Smooth muscle cell (in vitro differentiated cells): ENCODE results near the gene GDAP1L1. TPM values are rescaled to one million over a fixed set of nuclear protein-coding genes. Genes with fewer than 3 reads are reported as not detected.

Experiments
- DNase-seq: peaks from one replicate; lab custom pipeline; 2025; ENCODE audit not compliant: unreplicated experiment; lab: John Stamatoyannopoulos, UW
- H2AFZ ChIP-seq: fragments of 200-600 bp; sonication (generic); 2 replicates; pipeline ENCODE4 v1.6.0; 2016; ENCODE audit warnings: antibody characterized with exemption, low read depth, mild to moderate bottlenecking
- H3F3A ChIP-seq: fragments of 200-600 bp; sonication (generic); 2 replicates; pipeline ENCODE4 v1.6.0; 2017; ENCODE audit warnings: antibody characterized with exemption, low read depth
- H3K27ac ChIP-seq: fragments of 200-600 bp; sonication (generic); 2 replicates; pipeline ENCODE4 v1.5.1; 2016; ENCODE audit warnings: low read depth, mild to moderate bottlenecking
- H3K27me3 ChIP-seq: fragments of 200-600 bp; sonication (generic); 2 replicates; pipeline ENCODE4 v1.6.1; 2016; ENCODE audit warnings: low read depth, mild to moderate bottlenecking
- H3K36me3 ChIP-seq: fragments of 200-600 bp; sonication (generic); 2 replicates; pipeline ENCODE4 v1.5.1; 2016; ENCODE audit warnings: low read depth
- H3K4me1 ChIP-seq: fragments of 200-600 bp; sonication (generic); 2 replicates; pipeline ENCODE4 v1.5.1; 2016; ENCODE audit warnings: low read depth
- H3K4me2 ChIP-seq: fragments of 200-600 bp; sonication (generic); 2 replicates; pipeline ENCODE4 v1.6.0; 2016; ENCODE audit warnings: mild to moderate bottlenecking
- H3K4me3 ChIP-seq: fragments of 200-600 bp; sonication (generic); 2 replicates; pipeline ENCODE4 v1.5.1; 2016; ENCODE audit warnings: mild to moderate bottlenecking
- H3K79me2 ChIP-seq: fragments of 200-600 bp; sonication (generic); 2 replicates; pipeline ENCODE4 v1.6.0; 2016; ENCODE audit warnings: low read depth, mild to moderate bottlenecking
- H3K9ac ChIP-seq: fragments of 200-600 bp; sonication (generic); 2 replicates; pipeline ENCODE4 v1.6.0; 2016; ENCODE audit warnings: low read depth
- H3K9me3 ChIP-seq: fragments of 200-600 bp; sonication (generic); replicated peaks from 2 replicates; pipeline ENCODE4 v1.5.1; 2016; ENCODE audit warnings: low read depth
- H4K20me1 ChIP-seq: fragments of 200-600 bp; sonication (generic); 2 replicates; pipeline ENCODE4 v1.6.0; 2016; ENCODE audit warnings: low read depth
- CTCF ChIP-seq: fragments of 200-600 bp; sonication (generic); IDR thresholded peaks from 2 replicates; pipeline ENCODE4 v1.5.1; 2017; ENCODE audit warnings: borderline replicate concordance, mild to moderate bottlenecking, antibody characterized with exemption; ENCODE audit not compliant: insufficient read depth, poor library complexity, severe bottlenecking
- WGBS: methylation state at CpG from one replicate; pipeline ENCODE4 v1.1.7; 2016; ENCODE audit warnings: low lambda C conversion rate; 5-methylcytosine and 5-hydroxymethylcytosine counted together
- polyA plus RNA-seq: library from polyadenylated mRNA; unstranded; fragments of >200 nt; fragmentation: Nextera tagmentation; extraction: Ambion mirVana; gene quantifications from 2 replicates; pipeline ENCODE4 v1.2.1, GENCODE V29; 2016
- total RNA-seq: library from RNA; depleted of rRNA; stranded (reverse); fragments of >200 nt; gene quantifications from 2 replicates; pipeline ENCODE4 v1.2.3, GENCODE V29; 2014

GDAP1L1 gene
- total and polyA plus RNA-seq, 2 experiments from 2014 or later: not detected

DNA sequence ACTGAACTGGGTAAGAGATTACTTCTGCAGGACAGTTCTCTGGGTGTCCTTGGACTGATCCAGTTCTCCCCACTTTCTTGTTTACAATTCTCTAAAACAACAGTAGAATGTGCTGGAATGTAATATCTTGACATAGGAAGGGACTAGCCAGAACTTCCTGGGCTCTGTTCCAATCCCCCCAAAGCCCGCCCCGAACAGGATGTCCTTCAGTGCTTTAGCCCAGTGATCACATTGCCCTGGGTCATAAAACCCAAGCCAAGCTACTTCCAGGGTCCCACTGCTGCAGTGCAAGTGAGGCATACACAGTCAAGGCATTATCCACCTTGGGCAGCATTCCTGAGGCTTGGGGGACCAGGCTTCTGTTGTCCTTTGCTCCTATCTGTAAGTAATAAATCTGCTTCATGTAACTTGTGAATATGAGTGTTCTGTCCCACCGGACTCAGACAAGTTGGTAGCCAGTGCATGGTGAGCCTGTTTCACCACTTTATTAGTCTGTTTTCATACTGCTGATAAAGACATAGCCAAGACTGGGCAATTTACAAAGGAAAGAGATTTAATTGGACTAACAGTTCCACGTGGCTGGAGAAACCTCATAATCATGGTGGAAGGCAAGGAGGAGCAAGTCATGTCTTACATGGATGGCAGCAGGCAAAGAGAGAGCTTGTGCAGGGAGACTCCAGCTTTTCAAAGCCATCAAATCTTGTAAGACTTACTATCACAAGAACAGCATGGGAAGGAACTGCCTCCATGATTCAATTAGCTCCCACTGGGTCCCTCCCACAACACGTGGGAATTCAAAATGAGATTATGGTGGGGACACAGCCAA, 40.4 kb downstream of the GDAP1L1 start:
- H3K36me3 ChIP-seq: no peaks in the 10 kb centered on the region
- no peak for TF ChIP-seq CTCF

DNA sequence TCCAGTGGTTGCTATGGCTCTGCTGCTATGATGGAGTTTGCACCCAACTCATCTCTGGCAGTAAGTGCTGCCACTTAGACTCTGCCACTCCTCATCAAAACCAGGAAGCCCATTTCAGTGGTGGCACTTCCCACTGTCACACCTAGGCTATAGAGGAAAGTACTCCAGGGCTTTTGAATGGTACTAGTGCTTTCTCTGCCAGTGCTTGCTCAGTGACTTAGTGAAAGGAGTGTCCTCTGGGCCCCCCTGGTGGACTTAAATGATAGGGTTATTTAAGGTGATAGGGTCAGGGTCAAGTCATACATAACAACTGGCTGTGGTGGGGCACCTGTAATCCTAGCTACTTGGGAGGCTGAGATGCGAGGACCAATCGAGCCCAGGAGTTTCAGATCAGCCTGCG, 41.1 kb downstream of the GDAP1L1 start:
- H3K4me3 ChIP-seq: no peak overlapping the region
- no peak overlapping the region for H3K27ac ChIP-seq
- WGBS: 95% methylated on average over 3 of the region's 3 CpGs
- DNase-seq: no peak
- H3K9me3 ChIP-seq: no peaks in the 10 kb centered on the region
- no peaks in the 10 kb centered on the region for H3K27me3 ChIP-seq
- no peaks in the 10 kb centered on the region for H3F3A ChIP-seq
- H4K20me1 ChIP-seq: no peaks in the 10 kb centered on the region
- H3K9ac ChIP-seq: no peak overlapping the region
- no peaks in the 10 kb centered on the region for H3K4me1 ChIP-seq
- no peaks in the 10 kb centered on the region for H3K79me2 ChIP-seq
- TF ChIP-seq CTCF: no peak
- no peaks in the 10 kb centered on the region for H3K36me3 ChIP-seq
- H3K4me2 ChIP-seq: no peak overlapping the region
- no peak overlapping the region for H2AFZ ChIP-seq

More for the DNA sequence above, 40.4 kb downstream of the GDAP1L1 start:
- WGBS: 86% methylated on average over 5 of the region's 5 CpGs
- Histone ChIP-seq H3K4me3 (no peak overlapping the region), H3K79me2 (no peaks in the 10 kb centered on the region), H2AFZ (no peak overlapping the region), H3K27me3 (no peaks in the 10 kb centered on the region), H4K20me1 (no peaks in the 10 kb centered on the region), H3K4me1 (no peaks in the 10 kb centered on the region), H3K9me3 (no peaks in the 10 kb centered on the region), H3K4me2 (no peak overlapping the region), H3F3A (no peaks in the 10 kb centered on the region), H3K27ac (no peak overlapping the region), H3K9ac (no peak overlapping the region)
- DNase-seq: no peak

- H3K4me1 ChIP-seq: no peaks in the 10 kb centered on the region
- H4K20me1 ChIP-seq: no peaks in the 10 kb centered on the region
- no peak overlapping the region for H3K27ac ChIP-seq
- H3K4me3 ChIP-seq: no peak overlapping the region
- no peaks in the 10 kb centered on the region for H3K79me2 ChIP-seq
- H3K27me3 ChIP-seq: no peaks in the 10 kb centered on the region
- H3K4me2 ChIP-seq: no peak overlapping the region
- WGBS: 95% methylated on average over 7 of the region's 7 CpGs
- H3K9me3 ChIP-seq: no peaks in the 10 kb centered on the region
- no peaks in the 10 kb centered on the region for H3K36me3 ChIP-seq
- H3F3A ChIP-seq: no peaks in the 10 kb centered on the region
- H2AFZ ChIP-seq: no peak overlapping the region
- no peak for DNase-seq
- no peak overlapping the region for H3K9ac ChIP-seq
- TF ChIP-seq CTCF: no peak
Measured at GRCh38 chr20:44291754-44292153, 44.6 kb downstream of the GDAP1L1 start.

- no peaks in the 10 kb centered on the region for H3K9me3 ChIP-seq
- H3K4me3 ChIP-seq: no peak overlapping the region
- no peaks in the 10 kb centered on the region for H3K36me3 ChIP-seq
- H3F3A ChIP-seq: no peaks in the 10 kb centered on the region
- H4K20me1 ChIP-seq: no peaks in the 10 kb centered on the region
- H3K9ac ChIP-seq: no peak overlapping the region
- no peak overlapping the region for H3K4me2 ChIP-seq
- TF ChIP-seq CTCF: no peak
- no peaks in the 10 kb centered on the region for H3K4me1 ChIP-seq
- 85% methylated on average over 7 of the region's 7 CpGs for WGBS
- H3K79me2 ChIP-seq: no peaks in the 10 kb centered on the region
- H3K27me3 ChIP-seq: no peaks in the 10 kb centered on the region
- no peak for DNase-seq
- no peak overlapping the region for H3K27ac ChIP-seq
- H2AFZ ChIP-seq: no peak overlapping the region
Measured at GRCh38 chr20:44296011-44296410, 48.9 kb downstream of the GDAP1L1 start.
